Hippocampal formation (tissue), 2 donors: ENCODE results near the gene ENAH.

Source experiments
- DNase-seq, 2 donors: peaks; one replicate each; lab custom pipeline; 2025; lab: John Stamatoyannopoulos, UW

Gene ENAH

DNA sequence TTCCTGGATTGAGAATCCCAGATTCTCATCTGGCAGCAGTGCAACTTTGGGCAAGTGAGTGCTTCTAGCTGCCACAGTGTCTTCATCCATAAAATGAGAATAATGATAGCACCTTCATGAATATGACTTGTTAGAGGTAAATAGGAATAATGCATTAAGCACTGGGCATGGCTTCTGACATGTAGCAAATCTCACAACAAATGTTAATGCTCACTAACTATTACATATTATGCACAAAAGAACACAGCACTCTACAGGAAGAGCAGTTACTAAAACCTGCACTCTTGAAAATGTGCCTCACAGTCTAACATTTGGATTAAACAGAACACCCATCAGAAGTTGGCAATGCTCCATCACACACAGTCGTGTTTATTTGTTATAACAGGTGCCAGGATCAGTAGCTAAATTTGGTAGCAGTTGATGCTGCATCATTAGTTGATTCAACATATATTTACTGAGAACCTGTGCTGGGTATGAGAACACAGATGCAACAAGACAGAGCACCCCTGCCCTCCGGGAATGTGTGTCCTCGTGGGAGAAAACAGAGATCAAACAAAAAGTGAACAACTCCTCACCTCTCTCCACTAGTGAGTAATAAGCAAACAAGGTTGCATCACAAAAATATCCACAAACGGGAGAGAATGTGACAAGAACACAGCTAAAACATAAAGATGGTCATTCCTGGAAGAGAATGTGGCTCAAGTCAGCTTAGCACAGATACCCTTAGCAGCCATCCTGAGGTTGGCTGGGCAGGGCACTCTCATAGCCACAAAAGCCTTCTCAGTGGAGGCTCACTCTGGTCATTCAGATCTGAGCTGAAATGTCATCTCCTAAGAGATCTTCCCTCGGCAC is 198.9 kb downstream of the ENAH start:
- DNase-seq: no peak

DNA sequence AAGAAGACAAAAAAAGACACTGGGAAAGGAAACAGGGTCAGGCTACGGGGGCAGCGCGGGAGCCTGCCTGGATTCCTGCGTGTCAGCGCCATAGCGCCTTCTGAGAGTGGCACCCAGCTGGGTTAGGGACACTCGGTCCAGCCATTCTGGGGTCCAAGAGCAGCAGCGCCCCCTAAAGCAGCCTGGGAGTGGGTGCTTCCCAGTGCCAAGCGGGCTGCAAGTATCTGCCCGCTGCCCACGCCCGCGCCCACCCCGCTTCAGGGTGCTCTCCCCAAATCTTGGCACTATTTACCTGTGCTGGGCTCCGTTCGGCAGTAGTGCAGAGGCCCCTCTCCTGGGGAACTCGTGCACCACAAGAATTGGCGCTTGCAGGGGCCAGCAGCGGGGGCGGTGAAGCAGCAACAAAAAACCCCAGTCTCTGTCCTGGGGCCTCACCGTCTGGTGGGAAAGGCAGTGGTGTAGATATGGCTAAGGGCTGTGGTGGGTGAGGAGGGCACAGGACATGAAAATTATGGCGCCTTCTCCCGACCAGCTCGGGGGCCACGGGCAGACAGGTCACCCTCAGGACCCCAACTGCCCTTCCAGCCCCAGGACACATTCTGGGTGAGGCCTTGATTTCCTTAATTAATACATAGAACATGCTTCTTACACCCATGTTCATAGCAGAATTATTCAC is 200.9 kb downstream of the ENAH start:
- DNase-seq: no peak

DNA sequence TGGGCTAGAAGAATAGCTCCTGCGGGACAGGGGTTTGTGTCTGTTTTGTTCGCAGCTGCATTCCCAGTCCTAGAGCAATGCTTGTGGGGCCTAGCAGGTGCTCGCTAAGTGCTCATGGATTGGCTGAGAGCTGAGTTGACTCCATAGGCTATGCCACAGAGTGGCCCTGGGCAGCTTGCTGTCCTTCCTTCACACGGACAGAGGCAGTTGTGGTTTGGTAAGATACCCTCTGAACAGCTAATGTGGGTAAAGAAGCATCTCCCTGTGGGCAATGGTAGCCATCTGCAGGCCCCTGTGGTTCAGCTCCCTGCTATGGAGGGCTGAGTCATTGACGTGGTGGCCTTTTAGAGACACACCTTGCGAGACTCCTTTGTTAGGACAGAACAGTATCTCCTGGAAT is 201.6 kb downstream of the ENAH start:
- DNase-seq: no peak

DNA sequence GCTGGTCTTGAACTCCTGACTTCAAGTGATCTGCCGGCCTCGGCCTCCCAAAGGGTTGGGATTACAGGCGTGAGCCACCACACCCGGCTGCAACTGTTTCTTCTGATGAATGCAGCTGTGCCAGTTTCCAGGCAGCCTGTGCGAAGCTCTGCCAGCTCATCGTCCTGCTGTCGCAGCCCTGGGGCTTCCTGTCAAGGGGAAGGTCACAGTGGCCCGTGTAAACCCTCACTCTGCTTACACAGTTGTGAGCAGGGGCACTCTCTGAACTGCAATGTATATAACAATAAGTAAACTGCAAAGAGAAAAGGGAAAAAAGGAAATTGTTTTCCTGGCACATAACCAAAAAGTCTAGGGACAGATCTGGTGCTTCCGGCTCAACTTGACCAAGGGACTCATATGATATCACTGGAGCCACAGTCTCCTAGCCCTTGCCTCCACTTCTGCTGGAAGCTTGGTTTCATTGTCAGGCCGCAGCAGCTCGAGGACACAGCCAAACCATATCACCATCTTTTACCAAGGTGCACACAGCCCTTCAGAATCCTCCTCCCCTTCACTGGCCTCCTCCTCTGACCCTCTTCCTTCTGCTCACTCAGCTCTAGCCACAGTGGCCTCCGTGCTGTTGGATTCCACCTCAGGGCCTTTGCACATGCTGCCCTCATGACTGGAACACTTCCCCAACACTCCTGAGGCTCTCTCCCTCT is 202.3 kb downstream of the ENAH start:
- no peak for DNase-seq

DNA sequence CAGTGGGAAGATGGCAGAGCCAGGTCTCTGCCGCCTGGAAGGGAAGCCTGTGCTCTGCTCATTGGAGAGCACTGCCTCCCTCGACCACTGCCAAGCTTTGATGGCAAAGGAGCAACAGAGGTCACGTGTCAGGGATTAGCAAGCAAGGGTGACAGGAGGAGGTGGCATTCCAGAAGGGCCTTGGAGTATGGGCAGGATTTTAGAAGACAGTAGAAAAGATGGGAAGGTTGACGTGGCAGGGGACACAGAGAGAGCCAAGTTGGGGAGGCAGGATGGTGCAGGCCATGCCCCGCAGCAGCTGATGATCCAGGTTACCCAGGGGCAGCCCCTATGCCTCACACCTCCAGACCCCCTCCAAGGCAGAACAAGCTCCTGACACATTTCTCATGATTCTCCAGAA is 203.1 kb downstream of the ENAH start:
- no peak for DNase-seq

DNA sequence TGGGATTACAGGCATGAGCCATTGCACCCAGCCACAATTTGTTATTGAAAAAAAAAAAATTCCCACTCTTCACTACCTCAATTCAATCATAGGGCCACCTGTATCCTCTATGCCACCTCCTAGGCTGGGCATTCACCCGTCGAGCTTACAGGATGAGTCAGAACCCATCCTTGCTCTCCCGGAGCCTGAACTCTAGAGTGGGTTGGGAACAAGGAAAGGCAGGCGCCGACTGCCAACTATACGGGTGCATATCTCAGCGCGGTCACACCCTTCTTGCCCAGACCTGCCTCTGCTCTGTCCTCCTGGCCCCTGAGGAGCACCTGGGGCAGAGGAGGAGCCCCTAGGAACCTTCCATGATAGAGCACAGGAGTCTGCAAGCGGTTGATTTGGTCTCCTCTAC is 203.7 kb downstream of the ENAH start:
- no peak for DNase-seq

DNA sequence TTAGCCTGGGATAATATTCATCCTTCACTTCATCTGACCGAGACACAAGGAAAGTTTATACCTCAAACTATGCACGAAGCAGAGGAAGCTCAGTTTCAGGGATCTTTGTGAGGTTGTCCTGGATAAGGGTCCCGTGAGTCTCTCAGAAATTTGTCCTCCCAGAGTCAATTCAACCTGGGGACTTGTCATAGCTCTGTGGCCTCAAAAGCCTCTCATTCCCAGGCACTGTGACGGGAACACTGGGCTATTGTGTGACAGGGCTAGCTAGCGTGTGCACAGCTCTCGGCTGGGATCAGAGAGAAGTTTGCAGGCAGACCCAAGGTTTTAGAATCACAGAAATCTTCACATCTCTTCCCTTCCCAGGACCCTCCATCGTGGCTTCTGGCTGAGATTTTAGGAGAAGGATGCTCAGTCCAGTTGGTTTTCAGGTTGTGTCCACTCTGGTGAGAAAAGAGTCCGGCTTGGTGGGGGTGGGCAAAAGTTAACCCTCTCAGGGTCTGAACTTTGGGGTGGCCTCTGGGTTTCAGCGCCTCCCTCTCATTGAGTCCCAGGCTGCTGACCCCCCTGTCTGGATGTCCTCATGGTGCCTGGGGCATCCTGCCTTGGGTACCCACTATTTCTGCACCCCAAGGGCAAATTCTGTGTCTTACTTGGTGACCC is 204.6 kb downstream of the ENAH start:
- DNase-seq: peak; percentile 48 to 64

DNA sequence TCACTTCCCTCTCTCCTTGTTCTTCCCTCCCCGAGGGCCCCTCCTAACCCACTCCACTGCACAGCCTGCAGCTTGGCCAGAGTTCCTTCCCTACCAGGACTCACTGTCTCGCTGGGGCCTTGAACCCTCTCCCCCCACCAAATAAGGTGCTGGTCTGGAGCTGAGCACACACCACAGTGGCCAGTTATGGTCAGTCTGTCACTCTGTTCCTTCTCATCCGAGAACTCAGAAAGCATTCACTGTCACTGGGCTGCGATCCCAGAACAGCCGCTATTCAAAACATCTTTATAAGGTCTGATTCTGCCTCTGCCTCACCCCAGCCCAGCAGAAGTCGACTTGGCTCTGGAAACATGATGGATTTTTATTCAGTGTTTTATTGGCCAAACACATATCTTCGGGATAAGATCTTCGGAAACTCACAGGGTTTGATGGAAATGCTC is 205.3 kb downstream of the ENAH start:
- peak; percentile 68 to 78 for DNase-seq

DNA sequence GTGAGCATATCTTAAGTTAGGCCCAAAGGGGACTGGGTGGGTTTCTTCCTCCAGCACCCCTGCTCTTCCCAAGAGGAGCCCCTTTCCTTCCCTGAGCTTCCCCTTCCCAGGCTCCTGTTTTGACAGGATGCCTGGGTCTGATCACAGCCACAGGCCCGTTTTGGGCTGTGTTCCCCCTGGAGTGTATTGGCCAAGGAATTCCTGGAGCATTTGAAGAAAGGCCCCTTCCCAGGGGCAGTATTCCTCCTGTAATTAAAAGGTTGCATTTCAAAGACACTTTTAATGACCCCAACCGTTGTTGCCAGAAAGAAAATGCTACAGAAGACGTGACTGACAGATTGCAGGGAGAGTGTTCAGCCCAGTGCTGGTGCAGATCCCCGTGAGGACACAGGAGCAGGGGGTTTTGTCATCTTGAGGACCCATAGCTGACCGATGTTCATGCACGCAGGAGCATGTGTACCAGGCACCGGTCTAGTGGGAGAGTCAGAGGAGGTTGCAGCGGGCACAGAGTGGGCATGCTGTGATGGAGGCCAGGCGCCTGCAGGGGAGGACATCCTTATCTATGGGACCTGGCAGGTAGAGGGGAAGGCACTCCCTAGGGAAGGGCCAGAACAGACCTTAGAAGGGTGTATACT is 205.8 kb downstream of the ENAH start:
- DNase-seq: no peak

DNA sequence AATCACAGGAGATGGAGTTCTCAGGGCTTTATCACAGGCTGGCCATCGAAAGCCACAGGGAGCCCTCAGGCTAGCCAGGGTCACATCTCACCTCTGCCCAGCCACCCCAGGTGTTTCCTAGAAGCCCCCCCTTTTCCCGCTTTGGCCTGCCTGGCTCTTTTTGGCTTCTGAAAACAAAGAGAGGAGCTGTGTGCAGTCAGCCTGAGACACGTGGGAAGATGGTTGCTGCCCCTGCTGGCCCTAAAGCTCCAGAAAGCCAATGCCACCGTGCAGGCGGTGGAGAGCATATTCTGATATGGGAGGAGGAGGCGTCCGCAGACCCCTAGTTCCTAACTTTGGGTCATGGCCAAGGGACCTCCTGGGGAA is 206.3 kb downstream of the ENAH start:
- DNase-seq: no peak

DNA sequence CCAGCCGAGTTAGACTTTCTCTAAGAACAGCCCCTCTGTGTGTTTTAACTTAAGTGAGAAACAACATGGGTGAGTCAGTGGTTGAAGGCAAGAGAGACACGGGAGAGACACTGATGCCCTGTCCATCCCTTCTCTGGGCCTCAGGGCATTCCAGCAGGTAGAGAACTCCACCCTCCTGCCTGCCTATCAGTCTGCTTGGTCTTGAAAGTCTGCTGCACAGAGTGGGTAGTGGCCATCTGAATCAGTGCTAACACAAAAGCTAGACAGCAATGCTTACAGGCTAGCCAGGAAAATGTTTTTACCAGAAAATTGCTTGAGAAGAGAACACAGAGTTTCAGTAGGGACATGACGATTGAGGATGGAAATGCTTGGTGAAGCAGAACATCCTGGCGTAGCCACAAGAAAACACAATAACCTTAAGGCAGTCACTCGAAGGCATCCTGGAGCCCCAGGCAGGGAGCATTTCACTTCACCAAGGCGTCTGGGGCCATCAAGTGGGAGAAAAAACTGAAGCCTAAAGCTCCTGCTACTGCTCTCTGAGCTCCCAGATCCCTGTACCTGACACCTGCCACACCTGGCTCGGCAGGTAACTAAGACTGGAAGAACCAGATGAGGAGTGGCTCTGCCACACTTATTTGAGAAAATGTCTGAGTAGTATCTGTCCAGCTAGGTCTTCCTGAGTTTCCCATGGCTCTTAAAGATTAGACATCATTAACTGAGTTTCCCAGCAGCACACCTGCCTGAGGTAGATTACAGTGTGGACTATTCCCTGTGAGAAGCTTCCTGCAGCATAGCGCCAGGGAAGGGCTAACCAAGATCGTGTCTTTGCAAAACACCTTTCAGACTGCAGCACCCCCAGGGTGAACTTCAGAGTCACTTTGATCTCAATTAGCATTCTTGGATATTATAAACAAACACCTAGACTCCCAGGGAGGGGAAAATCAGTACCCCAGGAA is 207.0 kb downstream of the ENAH start:
- DNase-seq: no peak

DNA sequence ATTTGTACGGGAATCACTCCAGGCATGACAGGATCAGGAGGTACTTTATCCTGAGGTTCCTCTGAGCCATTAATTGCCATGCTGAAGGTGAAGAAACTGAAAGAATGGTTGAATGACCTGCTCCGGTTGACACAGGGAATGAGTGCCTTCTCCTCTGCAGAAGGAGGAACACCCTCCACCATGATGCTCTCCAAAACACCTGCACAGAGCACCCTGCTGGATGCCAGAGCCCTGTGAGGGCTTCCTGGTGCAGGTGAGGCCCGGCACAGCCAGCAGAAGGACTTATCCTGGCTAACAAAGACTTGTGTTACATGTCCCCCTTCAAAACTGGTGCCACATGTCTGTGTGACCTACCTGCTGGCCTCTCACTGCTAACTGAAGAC is 210.8 kb downstream of the ENAH start:
- no peak for DNase-seq

DNA sequence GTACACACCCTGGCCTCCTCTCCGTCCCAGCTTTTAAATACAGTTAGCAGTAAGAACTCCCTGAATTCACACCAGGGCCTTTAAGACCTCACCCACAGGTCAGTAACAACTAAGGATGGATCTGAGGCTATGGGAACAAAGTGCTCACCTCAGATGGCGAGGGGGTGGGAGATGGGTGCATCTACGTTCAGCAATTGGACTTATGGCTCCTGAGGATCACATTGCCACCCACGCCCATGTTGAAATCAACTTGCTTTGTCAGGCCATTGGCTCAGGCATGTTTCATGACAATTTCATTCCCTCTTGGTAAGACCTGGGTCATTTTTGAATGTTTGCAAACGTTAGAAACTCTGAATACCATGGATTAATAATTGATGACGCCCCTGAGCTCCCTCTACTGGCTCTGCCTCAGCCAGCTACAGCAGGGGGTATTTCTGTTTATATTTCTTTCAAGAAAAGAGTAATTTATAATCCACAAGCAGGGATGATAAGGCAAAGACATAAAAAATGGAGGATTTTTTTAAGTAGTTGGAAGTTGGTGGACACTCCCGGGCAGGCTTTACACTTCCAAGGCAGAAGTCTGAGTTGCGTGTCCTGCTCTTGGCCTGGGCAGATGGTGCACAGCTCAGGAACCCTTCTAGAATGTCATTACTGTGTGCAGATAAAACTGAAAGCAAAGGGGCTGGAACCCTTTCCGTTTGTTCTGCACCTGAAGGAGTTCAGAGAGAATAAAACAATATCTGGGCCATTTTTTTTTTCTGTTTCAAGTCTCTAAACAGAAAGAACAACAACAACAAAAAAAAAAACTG is 211.4 kb downstream of the ENAH start:
- DNase-seq: no peak

DNA sequence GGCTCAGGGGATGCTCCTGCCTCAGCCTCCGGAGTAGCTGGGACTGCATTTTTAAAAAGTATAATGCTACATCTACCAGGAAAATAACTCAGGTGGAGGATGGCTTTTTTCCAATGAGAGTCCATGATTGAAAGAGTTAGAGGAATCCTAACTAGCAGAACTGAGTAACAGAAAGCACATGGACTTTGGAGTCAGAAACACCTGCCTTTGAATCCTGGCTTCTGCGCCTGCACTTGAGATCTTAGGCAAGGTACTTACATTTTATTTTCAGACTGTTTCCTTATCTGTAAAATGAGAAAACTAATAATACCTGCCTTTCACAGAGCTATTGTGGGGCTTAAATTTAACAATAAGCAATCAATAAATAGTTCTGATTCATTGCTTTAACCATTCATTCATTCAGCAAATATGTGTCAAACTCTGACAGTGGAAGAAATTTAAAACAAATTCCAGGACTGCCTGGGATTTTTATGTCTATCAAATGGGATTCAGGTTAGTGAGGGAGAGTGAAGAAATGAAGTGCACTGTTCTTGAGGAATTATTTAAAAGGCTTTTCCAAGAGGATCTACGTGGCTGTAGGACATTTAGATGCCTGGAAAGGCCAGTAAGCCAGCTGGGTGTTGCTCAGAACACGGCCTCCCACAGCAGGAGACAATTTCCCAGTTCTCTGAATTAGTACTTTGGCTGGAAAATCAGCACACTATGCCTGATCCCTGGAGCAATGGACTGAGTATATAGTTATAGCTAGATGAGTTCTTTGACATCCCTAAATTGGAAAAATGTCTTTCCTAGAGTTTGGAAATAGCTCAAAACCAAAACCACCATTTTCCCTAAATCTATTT is 212.3 kb downstream of the ENAH start:
- DNase-seq: no peak

DNA sequence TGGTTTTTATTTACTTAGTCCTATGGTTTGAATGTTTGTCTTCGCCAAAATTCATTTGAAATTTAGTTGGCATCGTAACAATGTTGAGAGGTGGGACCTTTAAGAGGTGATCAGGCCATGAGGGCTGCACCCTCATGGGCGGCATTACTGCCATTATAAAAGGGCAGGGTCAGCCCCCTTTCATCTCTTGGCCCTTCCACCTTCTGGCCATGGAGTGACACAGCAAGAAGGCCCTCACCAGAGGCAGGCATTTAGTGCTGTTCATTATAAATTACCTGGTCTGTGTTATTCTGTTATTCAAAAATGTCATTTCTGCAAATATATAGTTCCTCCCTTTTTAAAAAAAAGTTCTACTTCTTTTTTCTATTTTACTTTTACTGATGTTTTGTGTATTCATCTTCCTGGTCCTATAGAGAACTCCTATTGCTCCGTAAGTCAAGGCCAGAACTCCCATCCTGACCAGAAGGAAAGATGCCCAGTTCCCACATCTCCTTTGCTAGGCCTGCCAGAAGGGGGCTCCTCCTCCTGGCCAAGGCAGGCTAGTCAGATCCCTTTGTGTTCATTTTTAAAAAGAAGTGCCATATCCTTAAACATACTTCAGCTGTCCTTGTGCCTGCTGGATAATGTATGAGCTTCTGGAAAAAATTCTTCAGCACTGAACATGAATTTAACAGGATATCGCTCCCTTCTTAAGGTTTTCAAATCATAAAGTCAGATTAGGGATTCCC is 215.0 kb downstream of the ENAH start:
- DNase-seq: no peak
